ENCODE results near the gene PIF1.

Gene PIF1

DNA sequence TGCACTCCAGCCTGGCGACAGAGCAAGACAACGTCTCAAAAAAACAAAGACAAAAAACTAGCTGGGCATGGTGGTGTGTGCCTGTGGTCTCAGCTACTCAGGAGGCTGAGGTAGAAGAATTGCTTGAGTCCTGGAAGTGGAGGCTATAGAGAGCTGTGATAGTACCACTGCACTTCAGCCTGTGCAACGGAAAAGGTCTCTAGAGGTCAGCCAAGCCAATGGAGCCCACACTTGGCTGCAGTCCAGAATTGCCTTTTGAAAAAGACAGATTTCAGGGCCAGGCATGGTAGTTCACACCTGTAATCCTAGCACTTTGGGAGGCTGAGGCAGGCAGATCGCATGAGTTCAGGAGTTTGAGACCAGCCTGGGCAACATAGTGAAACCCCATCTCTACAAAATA lies 41.7 kb downstream of the PIF1 start:
- Histone ChIP-seq H3K27me3 (peaks cover 31% of the 10 kb centered on the region), H3K27ac (no peak overlapping the region), H3K4me1 (ENCODE audit: control insufficient read depth in 1 of 2, insufficient read depth in 1 of 2, low read depth in 1 of 2, low read length in 1 of 2) (no peaks in the 10 kb centered on the region), H3K9me3 (no peaks in the 10 kb centered on the region), H3K36me3 (no peaks in the 10 kb centered on the region), H3K4me3 (ENCODE audit: low read depth in 1 of 2, low read length in 1 of 2) (no peak overlapping the region)
- TF ChIP-seq, protein P1, sequence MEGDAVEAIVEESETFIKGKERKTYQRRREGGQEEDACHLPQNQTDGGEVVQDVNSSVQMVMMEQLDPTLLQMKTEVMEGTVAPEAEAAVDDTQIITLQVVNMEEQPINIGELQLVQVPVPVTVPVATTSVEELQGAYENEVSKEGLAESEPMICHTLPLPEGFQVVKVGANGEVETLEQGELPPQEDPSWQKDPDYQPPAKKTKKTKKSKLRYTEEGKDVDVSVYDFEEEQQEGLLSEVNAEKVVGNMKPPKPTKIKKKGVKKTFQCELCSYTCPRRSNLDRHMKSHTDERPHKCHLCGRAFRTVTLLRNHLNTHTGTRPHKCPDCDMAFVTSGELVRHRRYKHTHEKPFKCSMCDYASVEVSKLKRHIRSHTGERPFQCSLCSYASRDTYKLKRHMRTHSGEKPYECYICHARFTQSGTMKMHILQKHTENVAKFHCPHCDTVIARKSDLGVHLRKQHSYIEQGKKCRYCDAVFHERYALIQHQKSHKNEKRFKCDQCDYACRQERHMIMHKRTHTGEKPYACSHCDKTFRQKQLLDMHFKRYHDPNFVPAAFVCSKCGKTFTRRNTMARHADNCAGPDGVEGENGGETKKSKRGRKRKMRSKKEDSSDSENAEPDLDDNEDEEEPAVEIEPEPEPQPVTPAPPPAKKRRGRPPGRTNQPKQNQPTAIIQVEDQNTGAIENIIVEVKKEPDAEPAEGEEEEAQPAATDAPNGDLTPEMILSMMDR (IDR thresholded peaks at IDR 0.05), result no peak

DNA sequence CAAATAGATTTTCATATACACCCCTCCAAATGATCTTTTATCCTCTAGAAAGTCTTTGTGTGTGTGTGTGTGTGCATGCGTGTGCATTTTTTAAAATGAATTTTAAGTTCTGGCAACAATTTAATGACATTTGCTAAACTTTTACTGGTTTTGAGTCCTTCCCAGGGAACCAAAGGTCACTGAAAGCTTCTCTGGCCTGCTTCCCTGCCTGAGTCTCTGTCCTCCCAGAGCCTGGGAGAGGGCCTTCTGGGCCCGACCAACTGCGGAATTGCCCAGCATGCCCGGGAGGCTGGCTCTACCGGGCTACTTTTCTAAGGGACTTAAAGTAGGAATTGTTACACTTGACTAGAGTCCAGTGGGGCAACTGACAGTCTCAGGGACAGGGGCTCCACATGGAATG lies 42.7 kb downstream of the PIF1 start:
- Histone ChIP-seq H3K27me3 (peaks cover 41% of the 10 kb centered on the region), H3K36me3 (no peaks in the 10 kb centered on the region), H3K4me1 (ENCODE audit: control insufficient read depth in 1 of 2, insufficient read depth in 1 of 2, low read depth in 1 of 2, low read length in 1 of 2) (no peaks in the 10 kb centered on the region), H3K27ac (no peak overlapping the region), H3K9me3 (no peaks in the 10 kb centered on the region), H3K4me3 (ENCODE audit: low read depth in 1 of 2, low read length in 1 of 2) (no peak overlapping the region)
- TF ChIP-seq, protein P1 (IDR thresholded peaks at IDR 0.05), result no peak

GRCh38 chr15:64781299-64781698 lies 44.1 kb downstream of the PIF1 start:
- H3K27ac ChIP-seq, result no peak overlapping the region
- TF ChIP-seq, protein P1 (IDR thresholded peaks at IDR 0.05), result no peak
- H3K36me3 ChIP-seq, result no peaks in the 10 kb centered on the region

GRCh38 chr15:64780600-64781156 lies 44.8 kb downstream of the PIF1 start:
- peaks cover 62% of the 10 kb centered on the region for H3K27me3 ChIP-seq
- peaks cover 0 to 4% of the 10 kb centered on the region in 2 experiments for H3K4me1 ChIP-seq (ENCODE audit: control insufficient read depth in 1 of 2, insufficient read depth in 1 of 2, low read depth in 1 of 2, low read length in 1 of 2)
- no peak overlapping the region for H3K27ac ChIP-seq

More at GRCh38 chr15:64781299-64781698, 44.1 kb downstream of the PIF1 start:
- Histone ChIP-seq H3K4me3 (ENCODE audit: low read depth in 1 of 2, low read length in 1 of 2) (no peak overlapping the region), H3K4me1 (ENCODE audit: control insufficient read depth in 1 of 2, insufficient read depth in 1 of 2, low read depth in 1 of 2, low read length in 1 of 2) (no peaks in the 10 kb centered on the region), H3K27me3 (peaks cover 56% of the 10 kb centered on the region), H3K9me3 (no peaks in the 10 kb centered on the region)

DNA sequence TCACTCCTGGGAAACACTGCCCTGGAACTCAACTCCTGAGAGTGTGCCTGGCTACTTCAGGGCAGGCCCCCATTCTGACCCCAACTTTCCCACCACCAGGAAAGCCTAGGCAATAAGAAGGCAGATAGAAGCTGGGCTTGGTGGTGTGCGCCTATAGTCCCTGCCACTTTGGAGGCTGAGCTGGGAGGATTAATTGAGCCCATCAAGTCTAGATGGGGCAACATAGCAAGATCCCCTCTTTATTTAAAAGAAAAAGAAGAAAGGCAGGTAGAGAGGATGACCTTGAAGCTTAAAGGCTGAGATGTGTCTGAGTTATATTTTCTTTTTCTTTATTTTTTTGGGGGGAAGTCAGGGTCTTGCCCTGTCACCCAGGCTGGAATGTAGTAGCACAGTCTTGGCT lies 45.8 kb downstream of the PIF1 start:
- peaks cover 73% of the 10 kb centered on the region for H3K27me3 ChIP-seq
- TF ChIP-seq, protein P1 (IDR thresholded peaks at IDR 0.05), result no peak
- H3K27ac ChIP-seq, result no peak overlapping the region
- H3K4me3 ChIP-seq (ENCODE audit: low read depth in 1 of 2, low read length in 1 of 2), result no peak overlapping the region
- no peaks in the 10 kb centered on the region for H3K36me3 ChIP-seq
- no peaks in the 10 kb centered on the region for H3K9me3 ChIP-seq
- H3K4me1 ChIP-seq (ENCODE audit: control insufficient read depth in 1 of 2, insufficient read depth in 1 of 2, low read depth in 1 of 2, low read length in 1 of 2), result peaks cover 0 to 11% of the 10 kb centered on the region in 2 experiments

More at GRCh38 chr15:64780600-64781156, 44.8 kb downstream of the PIF1 start:
- no peak overlapping the region for H3K4me3 ChIP-seq (ENCODE audit: low read depth in 1 of 2, low read length in 1 of 2)
- no peaks in the 10 kb centered on the region for H3K9me3 ChIP-seq
- TF ChIP-seq, protein P1 (IDR thresholded peaks at IDR 0.05), result no peak
- H3K36me3 ChIP-seq, result no peaks in the 10 kb centered on the region
